Activated gamma-delta T cell treated with Interleukin-2 at 50 U/mL for 16 hours (primary cell): ENCODE data around the gene SLC44A5.
"Not testable (repeated sequence)": the region's sequence is repeated elsewhere in the genome, so short reads cannot be mapped to it uniquely, and the experiment has no call there.

ENCODE experiments used
- DNase-seq: peaks from one replicate; pipeline ENCODE4 v3.0.0-alpha.2; 2020

The SLC44A5 gene

DNA sequence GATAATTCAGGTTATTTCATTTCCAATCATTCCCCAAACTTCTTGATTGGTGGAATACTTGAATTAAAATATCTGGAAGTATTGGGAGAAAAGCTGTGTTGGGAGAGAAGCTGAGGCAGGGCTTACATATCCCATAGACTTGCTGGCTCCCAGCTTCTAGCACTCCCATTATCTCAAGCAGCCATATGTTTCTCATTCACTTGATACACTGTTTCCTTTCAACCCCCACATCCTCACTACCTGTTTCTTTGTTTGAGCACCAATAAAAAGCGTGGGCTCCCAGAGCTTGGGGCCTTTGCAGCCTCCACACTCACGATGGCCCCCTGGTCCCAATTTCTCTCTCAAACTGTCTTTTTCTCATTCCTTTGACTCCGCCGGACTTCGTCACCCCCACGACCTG lies 256.6 kb downstream of the SLC44A5 start:
- DNase-seq = not testable (repeated sequence)

DNA sequence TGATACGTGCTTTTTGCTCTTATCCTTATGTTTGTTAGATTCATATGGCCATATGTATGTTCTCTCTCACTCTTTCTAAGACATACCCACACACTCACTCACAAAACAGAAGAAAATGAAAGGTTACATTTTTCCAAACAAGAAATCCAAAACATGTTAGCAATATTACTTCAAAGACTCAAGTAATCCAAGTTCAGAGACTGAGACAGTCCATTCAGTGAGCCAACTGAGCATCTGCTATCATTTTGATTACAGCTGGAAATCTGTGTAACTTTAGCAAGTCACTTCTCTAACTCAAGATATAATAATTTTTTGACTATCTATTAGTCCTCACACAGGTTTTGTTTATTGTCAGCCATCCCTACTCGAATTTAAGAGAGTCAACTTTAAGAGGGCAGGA lies 257.9 kb downstream of the SLC44A5 start:
- DNase-seq = no peak

DNA sequence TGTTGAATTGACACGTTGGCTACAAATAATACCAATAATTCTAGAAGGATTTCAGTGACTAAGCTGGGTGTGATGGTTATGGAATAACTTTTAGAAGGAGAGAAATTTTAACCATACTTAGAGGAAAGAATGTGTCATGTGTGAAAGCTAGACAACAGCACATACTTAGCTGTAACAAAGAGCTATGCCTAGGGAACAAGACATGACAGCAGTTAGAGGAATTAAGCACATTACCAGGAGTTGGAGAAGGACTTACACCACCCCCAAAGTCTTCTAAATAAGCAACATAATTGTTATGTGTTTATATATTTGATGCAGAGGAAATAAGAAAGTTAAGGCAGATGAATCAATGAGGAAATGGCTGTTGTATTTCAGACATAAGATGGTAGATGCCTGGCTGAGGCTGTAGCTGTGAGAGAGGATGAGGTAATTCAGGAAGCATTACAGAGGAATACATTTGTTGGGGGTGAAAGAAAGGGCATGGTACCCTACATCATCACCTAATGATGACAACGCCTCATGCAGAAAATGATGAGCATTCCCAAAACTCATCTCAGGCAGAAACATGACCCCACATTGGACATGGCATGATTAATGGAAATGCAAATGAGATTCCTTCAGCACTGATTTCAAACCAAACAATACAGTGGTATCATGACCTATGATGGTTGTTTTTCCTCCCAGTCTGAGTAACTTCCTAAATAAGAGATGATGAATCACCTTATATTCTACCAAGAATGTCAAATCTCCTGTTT lies 265.2 kb downstream of the SLC44A5 start:
- DNase-seq = no peak

DNA sequence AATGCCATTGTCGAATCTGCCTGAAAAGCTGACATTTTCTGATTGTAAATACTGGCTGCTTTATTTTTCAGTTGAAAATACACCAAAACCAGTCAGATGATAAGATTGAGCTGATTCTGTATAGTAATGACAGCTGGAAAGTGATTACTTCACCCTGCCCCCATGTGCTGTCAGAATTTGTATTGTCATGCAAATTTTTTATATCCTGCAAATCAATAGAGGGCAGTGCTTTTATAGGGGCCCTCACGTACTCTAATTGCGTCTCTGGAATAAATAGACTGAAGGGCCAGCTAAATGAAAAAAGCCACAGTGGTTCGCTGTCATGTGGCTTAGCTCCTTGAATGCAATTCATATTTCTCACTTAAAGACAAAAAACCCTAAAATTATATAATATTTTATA lies 268.1 kb downstream of the SLC44A5 start:
- no peak for DNase-seq

DNA sequence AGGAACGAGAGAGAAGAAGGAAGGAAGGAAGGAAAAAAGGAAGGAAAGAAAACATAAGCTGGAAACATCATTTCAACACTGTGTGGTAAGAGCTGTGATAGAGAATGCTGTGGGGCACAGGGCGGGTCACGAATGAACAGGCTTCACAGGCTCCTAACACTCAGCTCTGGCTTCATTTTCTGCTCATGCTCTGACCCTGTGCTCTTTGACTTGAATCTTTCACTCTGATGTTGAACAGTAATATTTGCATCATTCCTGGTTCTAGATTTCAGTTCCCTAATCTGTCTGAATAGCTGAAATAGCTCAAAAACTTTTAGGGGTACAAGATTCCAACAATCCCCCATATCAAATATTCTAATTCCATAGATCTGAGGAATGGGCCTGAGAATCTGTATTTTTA lies 269.4 kb downstream of the SLC44A5 start:
- DNase-seq = no peak

DNA sequence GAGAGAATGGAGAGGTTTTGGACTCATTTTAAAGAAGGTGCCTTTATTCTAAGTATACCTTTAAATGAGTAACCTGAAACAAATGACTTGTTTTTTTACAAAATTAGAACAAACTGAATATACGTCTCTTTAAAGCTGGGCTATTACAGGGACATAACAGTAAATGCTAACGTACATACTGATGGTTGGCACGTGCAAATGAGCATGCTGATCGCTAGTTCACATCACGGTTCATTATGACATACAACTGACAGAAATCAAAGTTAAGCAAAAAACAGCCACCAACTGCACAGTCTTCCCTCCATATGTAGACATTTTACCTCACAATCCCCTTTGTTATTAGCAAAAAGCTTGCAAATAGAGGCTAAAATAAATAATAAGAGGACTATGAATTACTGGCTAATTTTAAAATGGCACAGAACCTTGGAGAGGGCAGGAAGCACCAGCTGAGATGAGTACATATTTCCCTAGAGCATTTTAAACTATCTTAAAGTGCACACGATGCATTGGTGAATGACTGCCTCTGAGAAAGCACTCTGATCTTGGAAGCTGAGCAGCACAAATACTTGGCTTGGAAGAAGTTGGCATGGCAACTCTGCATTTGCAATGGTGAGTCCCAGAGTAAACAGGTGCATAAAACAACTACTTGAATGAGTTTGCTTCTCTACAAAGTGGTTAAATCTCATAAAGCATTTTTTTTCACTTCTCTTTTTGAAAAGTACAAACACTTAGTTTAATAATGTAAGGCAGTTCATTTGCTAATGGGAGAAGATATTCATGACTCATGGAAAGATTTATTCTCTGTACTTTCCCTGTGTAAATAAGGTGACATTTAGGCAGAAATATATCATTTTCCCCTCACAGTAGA lies 272.1 kb downstream of the SLC44A5 start:
- DNase-seq = no peak

DNA sequence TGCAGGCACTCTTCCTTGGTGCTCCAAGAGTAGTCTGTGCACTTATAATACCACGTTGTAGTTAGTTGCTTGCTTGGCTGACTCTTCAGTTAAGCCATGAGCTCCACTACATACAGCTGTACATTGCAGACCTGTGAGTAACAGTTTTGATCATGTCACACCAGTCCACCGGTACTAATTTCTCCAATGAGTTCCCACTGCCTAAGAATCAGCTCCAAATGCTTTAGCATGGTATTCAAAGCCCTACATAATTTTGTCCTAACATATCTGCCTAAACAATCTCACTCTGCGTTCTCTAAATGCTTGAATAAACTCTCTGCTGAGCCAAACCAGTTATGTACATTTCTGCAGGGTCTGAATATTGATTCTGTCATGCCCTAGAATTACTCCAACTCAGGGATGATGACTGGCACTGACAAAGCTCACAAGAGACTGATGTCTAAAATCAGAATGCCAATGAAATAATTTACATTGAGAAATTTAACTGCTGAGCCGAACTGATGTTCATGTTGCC lies 276.0 kb downstream of the SLC44A5 start:
- DNase-seq = no peak

DNA sequence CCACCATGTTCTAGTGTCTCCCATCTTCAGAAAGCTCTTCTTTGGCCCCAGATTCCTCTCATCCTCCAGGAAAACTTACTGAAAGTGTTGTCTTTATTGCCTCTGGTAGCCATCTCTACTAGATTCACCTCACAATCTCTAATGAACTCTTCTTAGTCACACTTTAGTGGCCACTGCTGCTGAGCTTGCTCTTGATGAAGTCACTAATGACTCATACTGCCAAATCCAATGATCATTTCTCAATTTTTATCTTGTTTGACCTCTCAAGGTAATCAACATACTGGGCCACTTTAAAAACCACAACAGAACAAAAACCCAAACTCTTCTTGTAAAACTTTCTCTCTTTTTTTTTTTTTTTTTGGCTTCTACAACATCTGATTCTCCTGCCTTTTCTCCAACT lies 280.3 kb downstream of the SLC44A5 start:
- DNase-seq = no peak

DNA sequence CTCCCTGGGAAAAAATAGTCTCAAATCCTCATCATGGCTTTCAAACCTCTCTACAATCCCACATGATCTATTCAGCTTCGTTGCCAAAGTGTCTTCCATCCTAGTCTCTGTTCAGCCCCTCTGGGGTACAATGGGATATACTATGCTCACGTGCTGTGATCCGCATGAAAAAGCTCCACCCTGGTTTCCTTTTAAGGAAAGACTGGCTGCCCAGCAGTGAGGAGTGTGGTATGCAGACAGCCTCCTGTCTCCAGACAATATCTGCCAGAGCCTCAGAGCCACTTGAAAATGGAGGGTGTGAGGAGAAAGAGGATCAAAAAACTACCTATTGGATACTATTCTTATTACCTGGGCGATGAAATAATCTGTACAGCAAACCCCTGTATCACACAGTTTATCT lies 282.2 kb downstream of the SLC44A5 start:
- DNase-seq = no peak

DNA sequence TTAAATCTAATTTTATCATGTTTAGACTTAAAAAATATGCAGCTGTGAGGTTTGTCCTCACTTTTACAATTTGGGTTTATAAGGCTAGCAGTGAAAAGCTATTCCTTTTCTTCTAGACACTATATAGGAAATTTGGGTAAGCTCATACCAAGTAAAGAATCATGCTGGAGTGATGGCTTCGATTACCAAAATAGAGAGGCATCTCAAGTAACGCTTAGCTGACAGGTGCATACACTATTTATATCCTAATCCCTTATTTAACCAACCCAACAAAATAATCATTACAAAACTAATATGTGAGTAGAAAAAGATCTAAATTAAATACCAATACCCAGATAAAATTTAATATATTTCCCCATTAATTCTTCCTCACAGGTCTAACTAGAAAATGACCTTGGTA lies 283.5 kb downstream of the SLC44A5 start:
- no peak for DNase-seq

DNA sequence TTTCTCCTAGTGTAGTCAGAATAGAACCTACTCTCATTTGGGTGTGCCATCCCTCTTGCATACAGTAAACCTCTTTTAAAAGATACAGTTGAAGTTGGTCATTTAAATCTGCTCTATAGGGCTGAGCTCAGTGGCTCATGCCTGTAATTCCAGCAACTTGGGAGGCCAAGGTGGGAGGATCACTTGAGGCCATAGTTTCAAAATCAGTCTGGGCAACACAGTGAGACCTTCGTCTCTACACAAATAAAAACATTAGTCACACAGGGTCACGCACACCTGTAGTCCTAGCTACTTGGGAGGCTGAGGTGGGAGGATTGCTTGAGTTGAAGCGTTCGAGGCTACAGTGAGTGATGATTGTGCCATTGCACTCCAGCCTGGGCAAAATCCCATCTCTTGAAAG lies 292.9 kb downstream of the SLC44A5 start:
- no peak for DNase-seq

DNA sequence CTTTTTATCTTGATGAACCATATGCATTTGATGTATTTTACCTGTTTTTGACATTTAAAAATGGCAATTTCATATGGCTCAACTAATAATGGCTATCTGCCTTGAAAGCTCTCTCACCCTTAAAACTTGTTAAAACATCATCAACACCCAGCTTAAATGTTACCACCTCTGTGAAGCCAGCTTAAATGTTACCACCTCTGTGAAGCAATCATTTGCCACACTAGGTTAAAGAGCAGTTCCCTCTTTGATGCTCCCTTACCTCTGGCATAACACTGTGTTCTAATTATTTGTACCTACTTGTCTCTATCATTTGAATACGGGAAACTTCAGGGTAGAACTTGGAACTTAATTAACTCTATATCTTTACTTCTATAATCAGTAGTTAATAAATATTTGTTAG lies 294.7 kb downstream of the SLC44A5 start:
- DNase-seq = no peak

DNA sequence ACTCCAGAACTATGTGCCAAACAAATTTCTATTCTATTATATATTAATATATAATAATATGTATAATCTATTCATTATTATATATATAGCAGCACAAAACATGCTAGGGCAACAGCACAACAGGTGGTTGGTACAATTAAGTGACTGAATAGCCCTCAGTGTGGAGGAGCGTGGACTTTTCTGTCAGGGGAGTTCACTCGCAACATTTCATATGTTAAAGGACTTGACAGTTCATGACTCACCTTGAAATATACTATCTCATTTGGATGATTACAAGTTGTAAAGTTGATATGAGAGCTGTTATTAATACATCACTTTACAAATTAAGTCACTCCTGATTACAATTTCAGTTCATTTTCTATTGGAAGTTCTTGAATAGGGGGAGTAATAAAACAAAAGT lies 298.3 kb downstream of the SLC44A5 start:
- no peak for DNase-seq

DNA sequence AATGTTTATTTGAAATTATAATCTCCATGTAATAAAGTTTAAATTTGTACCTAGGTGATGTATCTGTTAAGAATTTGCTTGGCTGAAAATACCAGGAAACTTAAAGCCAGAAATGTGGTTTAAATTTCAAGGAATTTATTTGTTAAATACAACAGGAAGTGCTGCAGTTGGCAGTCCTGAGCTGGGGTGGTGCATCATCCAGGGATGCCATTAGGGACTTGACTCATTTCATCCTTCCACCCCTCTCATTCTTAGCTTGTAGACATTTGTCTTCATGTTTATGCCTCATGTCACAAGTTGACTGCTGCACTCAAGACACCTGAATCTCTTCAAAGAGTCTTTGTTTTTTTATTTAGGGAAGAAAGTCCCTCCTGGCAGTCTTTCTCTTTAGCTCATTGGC lies 300.8 kb downstream of the SLC44A5 start:
- no peak for DNase-seq

DNA sequence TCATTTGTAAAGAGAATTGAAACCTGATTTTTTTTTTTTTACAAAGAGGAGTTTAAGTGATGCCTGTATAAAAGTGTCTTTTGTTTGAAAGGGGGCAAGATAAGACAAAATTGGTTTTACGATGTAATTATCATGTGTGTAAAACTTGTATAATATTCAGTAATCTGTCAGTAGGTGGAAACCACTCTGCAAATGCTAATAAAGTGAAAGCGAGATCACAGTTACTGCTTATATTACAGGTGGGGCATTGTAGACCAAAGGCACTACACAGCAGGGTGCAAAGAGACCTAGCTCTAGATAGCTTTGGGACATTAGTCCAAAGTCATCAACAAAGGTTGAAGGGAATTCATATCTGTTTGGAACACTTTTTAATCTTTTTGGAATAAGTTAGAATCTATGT lies 302.5 kb downstream of the SLC44A5 start:
- DNase-seq = no peak

DNA sequence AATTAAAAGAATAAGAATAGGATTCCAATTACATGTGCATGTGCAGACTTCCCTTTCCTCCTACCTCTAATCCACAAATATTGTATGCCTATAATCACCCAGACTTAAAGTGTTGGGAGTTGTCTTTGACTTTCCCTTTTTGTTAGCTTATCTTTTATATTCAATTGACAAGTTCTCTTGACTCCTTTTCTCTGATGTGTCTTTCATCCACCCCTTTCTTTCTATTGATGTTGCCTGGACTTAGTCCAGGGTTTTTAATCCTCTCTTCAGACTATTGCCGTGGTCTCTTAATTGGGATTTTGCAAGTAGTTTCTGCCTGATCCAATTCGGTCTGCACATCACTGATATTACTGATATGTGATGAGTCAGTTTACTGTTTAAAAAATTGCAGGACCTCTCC lies 305.9 kb downstream of the SLC44A5 start:
- DNase-seq = no peak

DNA sequence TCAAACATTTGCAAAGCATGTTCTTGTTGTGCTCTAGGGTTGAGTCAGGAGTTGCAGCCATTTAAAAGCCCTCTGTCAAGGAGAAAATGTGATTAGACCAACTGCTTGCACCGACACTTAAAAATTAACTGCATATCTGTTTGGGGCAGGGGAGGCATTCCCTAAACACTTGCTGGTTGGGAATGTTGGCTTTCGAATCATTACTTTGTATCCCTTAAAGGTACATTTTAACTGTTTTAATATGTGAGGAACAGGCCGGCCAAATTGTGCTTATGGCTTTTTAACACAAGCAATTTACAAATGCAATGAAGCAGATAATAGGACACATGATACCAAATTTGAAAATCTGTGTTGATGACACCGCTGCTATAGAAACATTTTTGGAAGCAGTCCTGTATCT lies 317.6 kb downstream of the SLC44A5 start:
- no peak for DNase-seq

DNA sequence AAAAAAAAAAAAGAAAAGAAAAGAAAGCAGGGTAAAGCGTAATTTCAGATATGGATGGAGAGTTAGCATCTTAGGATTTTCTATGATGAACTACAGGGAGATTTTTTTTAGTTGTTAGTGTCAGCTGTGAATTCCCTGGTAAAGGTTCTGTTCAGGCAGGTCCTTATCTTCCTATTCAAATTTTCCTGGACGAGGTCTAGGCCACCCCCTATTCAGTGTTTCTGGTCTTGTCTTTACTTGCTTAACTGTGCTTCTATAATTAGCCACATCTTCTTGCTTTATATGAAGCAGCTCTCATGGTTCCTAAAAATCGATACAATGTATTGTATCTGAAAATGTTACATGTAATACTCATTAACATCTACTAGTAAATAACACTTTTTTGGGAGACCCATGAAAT lies 318.9 kb downstream of the SLC44A5 start:
- no peak for DNase-seq

DNA sequence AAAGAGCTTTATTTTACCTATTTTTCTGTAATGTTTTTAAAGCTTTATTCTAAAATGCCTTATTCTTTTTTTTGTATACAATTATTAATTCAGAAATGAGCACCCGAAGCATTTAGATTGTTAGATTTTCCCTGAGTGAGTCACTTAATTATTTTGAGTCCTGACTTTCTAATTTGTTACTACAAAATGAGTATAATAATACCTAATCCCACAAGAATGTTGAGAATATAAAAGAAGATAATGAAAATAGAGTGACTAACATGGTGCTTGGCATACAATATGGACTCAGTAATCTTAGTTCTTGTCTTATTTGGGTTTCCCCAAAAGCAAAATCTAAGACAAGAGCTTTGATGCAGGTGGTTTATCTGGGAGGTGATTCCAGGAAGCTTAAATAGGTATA lies 334.5 kb downstream of the SLC44A5 start:
- no peak for DNase-seq

DNA sequence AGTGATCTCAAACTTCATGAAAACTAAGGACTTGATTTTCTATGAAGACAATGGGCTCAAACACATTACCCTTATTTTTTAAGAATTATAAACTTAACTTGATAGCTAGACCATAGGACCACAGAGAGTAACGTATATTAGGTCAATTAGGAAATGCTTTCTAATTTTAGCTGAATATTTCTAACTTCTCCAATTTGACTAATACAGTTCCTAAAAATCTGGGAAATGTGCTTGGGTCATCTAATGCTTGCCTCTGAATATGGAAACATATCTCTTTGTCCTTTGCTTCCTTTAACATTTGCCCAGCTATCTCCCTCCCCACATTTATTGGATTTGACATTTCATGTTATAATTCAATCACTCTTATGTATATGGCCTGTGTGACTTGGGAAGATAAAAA lies 335.3 kb downstream of the SLC44A5 start:
- no peak for DNase-seq

DNA sequence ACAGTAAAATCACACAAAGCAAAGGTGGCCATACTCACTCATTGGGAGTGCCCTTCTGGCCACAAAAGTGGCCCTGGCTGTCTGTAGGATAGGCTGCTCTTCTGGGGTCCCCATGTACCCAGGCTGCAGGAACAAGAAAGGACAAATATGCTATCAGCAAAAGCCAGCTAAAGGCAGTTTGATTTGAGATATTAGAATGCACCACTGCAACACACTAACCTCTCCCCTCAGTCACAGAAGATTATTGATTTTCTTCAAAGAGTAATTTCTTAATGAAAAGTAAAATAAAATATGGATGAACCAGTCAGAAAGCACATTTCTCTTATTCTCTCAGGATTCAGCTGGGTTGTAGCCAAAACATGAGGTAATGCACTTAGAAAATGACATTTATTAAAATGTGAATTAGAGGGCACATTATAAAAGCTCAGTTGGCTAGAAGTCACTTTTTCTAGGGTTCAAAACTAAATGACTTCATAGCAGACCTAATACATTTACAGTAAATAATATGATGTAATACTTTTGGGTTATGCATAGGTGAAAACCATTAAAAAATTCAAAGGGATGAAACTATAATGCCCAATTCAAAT lies 335.9 kb downstream of the SLC44A5 start:
- no peak for DNase-seq

DNA sequence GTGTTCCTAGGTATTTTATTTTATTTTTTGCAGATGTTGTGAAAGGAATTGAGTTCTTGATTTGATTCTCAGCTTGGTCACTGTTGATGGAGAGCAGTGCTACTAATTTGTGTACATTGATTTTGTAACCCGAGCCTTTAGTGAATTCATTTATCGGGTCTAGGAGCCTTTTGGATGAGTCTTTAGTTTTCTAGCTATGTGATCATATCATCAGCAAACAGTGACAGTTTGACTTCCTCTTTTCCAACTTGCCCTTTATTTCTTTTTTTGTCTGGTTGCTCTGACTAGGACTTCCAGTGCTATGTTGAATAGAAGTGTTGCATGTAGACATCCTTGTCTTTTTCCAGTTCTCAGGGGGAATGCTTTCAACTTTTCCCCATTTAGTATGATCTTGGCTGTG lies 337.8 kb downstream of the SLC44A5 start:
- DNase-seq = no peak

DNA sequence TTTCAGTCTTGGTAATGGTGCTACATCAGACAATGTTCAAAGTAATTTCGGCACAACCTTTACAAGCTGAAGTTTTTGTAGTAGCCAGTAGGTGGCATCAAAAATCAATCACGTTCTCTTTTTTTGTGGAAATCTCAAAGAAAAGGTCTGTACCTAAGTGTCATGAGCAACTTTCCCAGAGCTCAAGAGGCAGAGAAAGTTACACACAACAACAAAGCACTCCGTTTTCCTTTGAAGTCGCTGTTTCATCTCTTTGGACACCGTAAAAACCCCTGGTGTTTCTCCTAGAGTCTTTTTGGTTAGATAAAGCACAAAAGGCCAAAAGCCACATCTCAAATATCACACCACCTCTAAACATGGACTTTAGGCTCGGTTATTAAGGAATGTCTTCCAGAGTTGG lies 345.1 kb downstream of the SLC44A5 start:
- no peak for DNase-seq

DNA sequence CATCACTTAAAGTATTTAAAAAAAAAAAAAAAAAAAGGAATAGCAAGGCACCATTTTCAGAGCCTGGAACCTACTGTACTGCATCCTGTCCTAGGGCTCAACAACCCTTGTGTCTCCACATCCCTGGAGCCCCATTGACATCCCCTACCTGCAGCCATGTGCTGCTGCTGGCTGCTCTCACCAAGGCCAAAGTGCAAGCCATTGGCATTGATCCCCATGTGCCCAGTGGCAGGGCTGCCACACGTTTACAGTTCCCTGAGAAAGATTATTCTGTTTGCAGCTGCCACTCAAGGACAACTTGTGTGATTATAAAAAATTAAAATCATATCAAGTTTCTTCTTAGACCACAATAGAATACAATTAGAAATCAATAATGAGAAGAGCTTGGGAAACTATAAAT lies 346.8 kb downstream of the SLC44A5 start:
- DNase-seq = no peak
